ENCODE results near the gene ZNF302.
"Not testable (repeated sequence)": the region's sequence is repeated elsewhere in the genome, so short reads cannot be mapped to it uniquely, and the experiment has no call there.

Gene ZNF302

DNA sequence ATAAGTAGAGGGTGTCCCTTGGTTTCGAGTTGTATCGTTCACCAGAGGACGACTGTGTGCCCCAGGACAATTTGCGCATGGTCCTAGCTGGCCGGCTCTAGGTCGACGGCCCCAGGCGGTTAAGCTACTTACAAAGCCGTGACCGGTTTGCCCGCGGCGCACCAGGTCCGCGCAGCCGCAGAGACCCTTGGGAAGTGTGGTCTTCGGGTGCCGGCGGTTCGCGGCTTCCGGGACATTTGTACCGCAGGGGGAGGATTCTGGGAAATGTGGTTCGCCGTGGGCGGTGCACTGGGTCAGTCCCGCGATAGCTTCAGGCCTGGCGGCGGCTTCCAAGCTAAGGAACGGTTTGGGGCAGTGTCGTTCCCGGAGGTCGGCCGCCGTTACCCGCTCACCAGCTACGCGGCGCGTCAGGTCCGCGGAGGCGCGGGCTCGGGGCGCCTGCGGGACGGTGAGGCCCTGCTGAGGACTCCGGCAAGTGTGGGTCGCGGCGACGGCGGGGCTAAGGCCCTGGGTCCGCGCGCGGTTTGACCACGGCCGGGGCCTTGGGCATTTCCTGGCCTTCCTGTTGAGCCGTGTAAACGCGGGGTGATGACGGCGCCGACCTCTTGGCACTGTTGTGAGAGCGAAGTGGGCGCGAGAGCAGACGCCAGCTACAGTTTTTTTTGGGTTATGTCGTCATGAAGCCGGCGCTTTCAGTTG, at the start of gene ZNF302:
Gene ZNF302, plus strand, starts transcription at position 293 of the 699 bp plus-strand sequence. CDS start 1,127 bp downstream, outside the sequence.
- DNase-seq (ENCODE audit: low read depth) = peak; percentile 95

DNA sequence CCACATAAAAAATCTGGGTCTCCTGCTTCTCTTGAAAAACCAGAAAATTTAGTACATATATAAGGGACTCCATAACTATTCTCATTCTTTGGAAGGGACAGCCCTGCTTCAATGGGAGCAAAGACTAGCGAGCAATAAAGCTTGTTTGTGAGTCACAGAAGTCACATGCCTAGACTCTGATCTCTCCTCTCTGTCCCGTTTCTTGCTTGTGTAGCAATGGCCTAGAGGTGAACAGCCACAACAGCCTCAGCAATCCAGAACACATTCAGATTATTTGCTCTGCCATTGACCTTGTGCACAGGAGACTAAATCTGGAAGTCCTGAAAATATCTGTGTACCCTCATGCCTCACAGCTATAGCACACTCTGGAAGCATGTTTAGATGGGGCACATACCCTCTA, 43.7 kb upstream of the ZNF302 start:
- no peak for DNase-seq (ENCODE audit: low read depth)

DNA sequence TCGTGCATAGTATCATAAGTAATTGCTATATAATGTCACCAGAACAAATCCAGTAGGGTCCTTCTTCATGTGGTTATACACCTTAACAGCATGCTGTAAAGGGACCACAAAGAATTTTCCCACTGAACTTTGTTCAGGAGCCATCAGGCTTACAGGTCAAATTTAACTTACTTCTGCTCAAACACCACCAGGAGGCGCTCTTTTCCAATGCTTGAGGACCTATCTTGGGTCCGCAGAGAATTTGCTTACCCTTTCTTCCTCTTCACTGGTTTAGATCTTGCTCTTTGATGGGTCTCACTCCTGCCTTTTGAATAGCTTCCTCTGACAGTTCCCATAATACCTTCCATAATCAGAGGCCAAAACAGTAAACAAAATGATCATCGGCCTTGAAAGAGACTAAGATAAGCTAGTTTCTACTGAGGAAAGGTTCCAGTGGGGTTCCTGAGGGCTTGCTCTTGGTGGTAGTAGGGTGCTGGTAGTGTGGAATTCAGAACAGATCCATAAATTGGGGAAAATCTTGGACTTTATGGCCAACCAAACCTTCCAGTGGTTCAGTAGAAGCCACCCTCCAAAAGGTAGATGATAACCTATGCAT, 37.9 kb upstream of the ZNF302 start:
- peak; percentile 75 for DNase-seq (ENCODE audit: low read depth)

DNA sequence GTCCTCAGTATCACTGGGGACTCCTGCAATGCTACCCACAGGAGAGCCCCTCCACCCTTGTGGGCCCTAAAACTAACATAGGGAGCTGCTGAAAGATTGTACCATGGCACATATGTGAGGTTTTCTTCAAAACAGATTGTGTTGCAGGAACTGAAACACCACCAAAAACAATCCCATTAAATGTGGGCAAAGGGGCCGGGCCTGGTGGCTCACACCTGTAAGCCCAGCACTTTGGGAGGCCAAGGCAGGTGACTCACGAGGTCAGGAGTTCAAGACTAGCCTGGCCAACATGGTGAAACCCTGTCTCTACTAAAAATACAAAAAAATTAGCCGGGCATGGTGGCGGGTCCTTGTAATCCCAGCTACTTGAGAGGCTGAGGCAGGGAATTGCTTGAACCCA, 35.2 kb upstream of the ZNF302 start:
- no peak for DNase-seq (ENCODE audit: low read depth)

- DNase-seq (ENCODE audit: low read depth) = no peak
Measured at GRCh38 chr19:34644991-34645461, 32.5 kb upstream of the ZNF302 start.

- DNase-seq (ENCODE audit: low read depth) = no peak
Measured at GRCh38 chr19:34645551-34645950, 31.9 kb upstream of the ZNF302 start.

GRCh38 chr19:34649886-34650543, 27.5 kb upstream of the ZNF302 start:
- DNase-seq (ENCODE audit: low read depth) = peak; percentile 53

DNA sequence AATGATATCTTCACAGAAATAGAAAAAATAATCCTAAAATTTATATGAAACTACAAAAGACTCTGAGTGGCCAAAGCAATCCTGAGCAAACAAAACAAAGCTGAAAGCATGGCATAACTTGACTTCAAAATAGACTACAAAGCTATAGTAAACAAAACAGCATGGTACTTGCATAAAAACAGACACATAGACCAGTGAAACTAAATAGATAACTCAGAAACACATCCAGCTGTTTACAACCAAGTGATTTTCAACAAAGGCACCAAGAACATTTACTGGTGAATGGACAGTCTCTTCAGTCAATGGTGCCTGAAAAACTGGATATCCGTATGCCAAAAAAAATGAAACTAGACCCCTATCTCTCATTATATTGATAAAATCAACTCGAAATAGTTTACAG, 25.7 kb upstream of the ZNF302 start:
- no peak for DNase-seq (ENCODE audit: low read depth)

DNA sequence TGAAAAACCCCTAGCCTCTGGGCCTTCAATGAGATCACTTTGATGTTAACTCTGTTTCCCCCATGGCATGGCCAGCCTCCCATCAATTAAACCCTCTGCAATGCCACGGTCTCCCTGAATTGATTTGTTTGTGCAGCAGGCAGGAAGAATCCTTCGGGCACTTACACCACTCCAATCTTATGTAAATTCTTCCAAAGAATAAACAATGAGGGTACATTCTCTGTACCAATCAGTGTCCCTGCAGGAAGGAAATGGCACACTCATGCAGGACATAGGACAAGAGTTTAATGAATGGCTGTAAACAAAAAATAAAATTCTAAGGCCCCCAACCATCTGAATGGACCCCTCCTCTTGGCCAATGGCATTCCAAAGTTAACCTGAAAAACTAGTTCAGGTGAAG, 22.7 kb upstream of the ZNF302 start:
- DNase-seq (ENCODE audit: low read depth) = no peak

DNA sequence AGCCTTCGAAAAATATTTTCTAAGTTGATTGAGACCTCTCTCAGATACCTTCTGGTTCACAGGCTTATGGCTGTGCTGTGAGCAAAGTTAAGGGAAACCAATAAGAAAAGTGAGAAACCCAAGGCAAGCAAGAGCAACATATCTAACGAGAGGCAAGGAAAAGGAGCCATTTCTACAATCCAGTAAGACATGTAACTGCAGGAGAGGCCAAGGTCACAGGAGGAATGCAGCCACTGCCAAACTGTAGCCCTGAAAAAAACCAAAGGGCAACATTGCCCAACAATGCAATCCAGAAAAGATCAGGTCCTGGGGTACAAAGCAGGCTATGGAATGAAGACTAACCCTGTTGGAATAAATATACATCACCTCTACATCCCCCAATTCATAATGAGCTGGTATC, 21.8 kb upstream of the ZNF302 start:
- DNase-seq (ENCODE audit: low read depth) = no peak

- DNase-seq (ENCODE audit: low read depth) = no peak
Measured at GRCh38 chr19:34661357-34661756, 16.1 kb upstream of the ZNF302 start.

DNA sequence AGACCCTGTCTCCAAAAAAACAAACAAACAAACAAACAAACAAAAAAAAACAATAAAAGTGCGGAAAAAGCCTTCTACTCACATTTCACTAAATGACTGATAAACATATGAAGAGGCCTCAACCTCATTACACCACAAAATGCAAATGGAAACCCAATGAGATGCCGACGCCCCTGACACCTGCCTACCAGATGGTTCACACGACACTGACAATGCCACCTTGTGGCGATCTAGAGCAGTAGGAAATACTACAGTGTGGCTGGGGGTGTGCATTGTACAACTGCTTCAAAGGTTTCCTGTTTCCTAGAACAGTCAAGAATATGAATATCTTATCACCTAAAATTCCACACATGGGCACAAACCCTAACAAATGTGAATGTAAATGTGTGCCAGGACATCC, 14.6 kb upstream of the ZNF302 start:
- DNase-seq (ENCODE audit: low read depth) = peak; percentile 53

DNA sequence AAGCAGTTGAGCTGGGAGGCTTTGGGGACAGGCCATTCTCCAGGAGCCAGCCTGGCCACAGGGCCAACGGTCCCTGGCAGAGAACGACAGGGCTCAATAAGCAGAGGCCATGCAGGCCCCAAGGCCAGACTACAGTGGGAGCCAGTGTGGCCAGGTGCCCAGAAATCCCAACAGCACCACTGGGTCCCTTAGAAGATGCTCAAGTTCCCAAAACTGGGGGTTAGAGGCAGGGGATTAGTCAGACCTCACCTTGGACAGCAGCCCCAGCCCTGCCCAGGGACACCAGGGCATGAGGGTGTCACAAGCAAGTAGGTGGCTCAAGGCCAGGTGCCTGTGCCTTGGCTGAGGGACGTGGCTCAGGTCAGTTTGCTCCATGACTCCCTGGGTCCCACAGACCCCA, 13.3 kb upstream of the ZNF302 start:
- no peak for DNase-seq (ENCODE audit: low read depth)

GRCh38 chr19:34664870-34665269, 12.6 kb upstream of the ZNF302 start:
- no peak for DNase-seq (ENCODE audit: low read depth)

DNA sequence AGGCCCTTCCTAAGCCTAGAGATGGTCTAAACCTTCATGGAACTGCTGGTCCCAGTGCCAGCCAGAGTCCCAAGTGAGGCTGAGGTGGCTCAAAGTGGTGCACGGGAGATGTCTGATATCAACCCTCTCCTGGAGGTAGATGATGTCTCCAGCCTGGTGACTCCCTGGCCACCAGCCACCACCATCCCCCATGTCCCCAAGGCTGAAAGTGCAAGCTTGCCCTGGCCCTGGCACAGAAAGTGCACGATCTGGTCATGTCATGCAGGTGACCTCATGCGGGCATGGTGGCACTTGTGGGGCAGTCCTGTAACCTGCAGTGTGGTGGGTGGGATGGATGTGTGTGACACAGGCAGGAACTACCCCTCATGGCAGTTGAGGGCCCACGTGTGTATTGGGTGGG, 12.2 kb upstream of the ZNF302 start:
- DNase-seq (ENCODE audit: low read depth) = not testable (repeated sequence)

- no peak for DNase-seq (ENCODE audit: low read depth)
Measured at GRCh38 chr19:34666200-34666957, 11.1 kb upstream of the ZNF302 start.

DNA sequence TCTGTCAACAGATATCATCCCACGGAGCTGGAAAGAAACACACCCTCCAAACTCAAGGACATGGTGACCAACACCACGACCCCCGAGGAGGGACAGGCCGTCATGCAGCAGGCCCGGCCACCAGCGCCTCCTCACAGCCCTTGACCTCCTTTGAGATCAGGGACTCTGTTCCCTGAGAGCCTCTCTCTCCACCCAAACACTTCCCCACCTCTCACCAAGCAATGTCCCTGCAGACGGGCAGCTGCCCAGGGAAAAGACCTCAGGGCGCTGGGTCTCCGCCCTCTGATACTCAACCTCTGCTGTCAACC, 10.6 kb upstream of the ZNF302 start:
- DNase-seq (ENCODE audit: low read depth) = no peak

GRCh38 chr19:34667349-34668076, 10.0 kb upstream of the ZNF302 start:
- DNase-seq (ENCODE audit: low read depth) = peak; percentile 15

GRCh38 chr19:34668077-34668689, 9.3 kb upstream of the ZNF302 start:
- not testable (repeated sequence) for DNase-seq (ENCODE audit: low read depth)

- DNase-seq (ENCODE audit: low read depth) = not testable (repeated sequence)
Measured at GRCh38 chr19:34668690-34669089, 8.8 kb upstream of the ZNF302 start.

- DNase-seq (ENCODE audit: low read depth) = no peak
Measured at GRCh38 chr19:34669305-34669704, 8.2 kb upstream of the ZNF302 start.

- DNase-seq (ENCODE audit: low read depth) = no peak
Measured at GRCh38 chr19:34671972-34672371, 5.5 kb upstream of the ZNF302 start.

Measured in ELR (cell line).